AG09319 (cell line): ENCODE results near the gene ADAMTS17.

Experiments used
- DNase-seq: peaks from one replicate; pipeline ENCODE4 v3.0.0-alpha.2; 2010; ENCODE audit warnings: low read depth; ENCODE audit errors: extremely low read depth
- CTCF ChIP-seq: IDR thresholded peaks from 2 replicates; pipeline ENCODE4 v1.5.1; 2011; ENCODE audit warnings: low read depth, mild to moderate bottlenecking, inconsistent platforms, low read length, moderate library complexity

The ADAMTS17 gene

GRCh38 chr15:100341750-100342560, at the start of gene ADAMTS17:
ADAMTS17 (minus strand) TSS chr15:100341975; CDS start chr15:100341899, 76 bp downstream.
- peak; percentile 63 for DNase-seq
- peak; percentile 86 for TF ChIP-seq CTCF

GRCh38 chr15:100385300-100386050, 43.7 kb upstream of the ADAMTS17 start:
- no peak for DNase-seq
- no peak for TF ChIP-seq CTCF

- DNase-seq: no peak
- no peak for TF ChIP-seq CTCF
Measured at GRCh38 chr15:100384108-100384410, 42.3 kb upstream of the ADAMTS17 start.

GRCh38 chr15:100383302-100384107, 41.7 kb upstream of the ADAMTS17 start:
- DNase-seq: no peak
- peak; percentile 9 for TF ChIP-seq CTCF

- no peak for TF ChIP-seq CTCF
- no peak for DNase-seq
Measured at GRCh38 chr15:100373942-100374341, 32.2 kb upstream of the ADAMTS17 start.

- no peak for DNase-seq
- TF ChIP-seq CTCF: no peak
Measured at GRCh38 chr15:100373120-100373896, 31.5 kb upstream of the ADAMTS17 start.
